Mononuclear cell (primary cell): ENCODE results near the gene SCO2. TPM values are rescaled to one million over a fixed set of nuclear protein-coding genes. Genes with fewer than 3 reads are reported as not detected.

Experiments
- H3K27me3 ChIP-seq: 2 replicates; pipeline ENCODE4 v1.6.0; 2011; ENCODE audit warnings: low read length, control low read depth; ENCODE audit not compliant: insufficient read depth
- H3K4me1 ChIP-seq: 2 replicates; pipeline ENCODE4 v1.5.1; 2011; ENCODE audit warnings: mild to moderate bottlenecking, low read length, control low read depth; ENCODE audit not compliant: insufficient read depth
- H3K4me3 ChIP-seq: 2 replicates; pipeline ENCODE4 v1.5.1; 2011; ENCODE audit warnings: mild to moderate bottlenecking, low read length, moderate library complexity
- H3K9me3 ChIP-seq: 2 replicates; pipeline ENCODE4 v1.5.1; 2011; ENCODE audit warnings: low read depth, mild to moderate bottlenecking, control low read depth, low read length
- total RNA-seq: library from RNA; depleted of rRNA; stranded (reverse); fragments of >200 nt; gene quantifications from one replicate; pipeline ENCODE4 v1.2.3, GENCODE V29; 2012

Gene SCO2
- total RNA-seq, 1 donor: 33.8 TPM

GRCh38 chr22:50488886-50489285 lies 36.5 kb downstream of the SCO2 start:
- H3K4me1 ChIP-seq: peaks cover 7% of the 10 kb centered on the region
- H3K9me3 ChIP-seq: no peaks in the 10 kb centered on the region
- H3K27me3 ChIP-seq: no peaks in the 10 kb centered on the region
- H3K4me3 ChIP-seq: no peak overlapping the region

GRCh38 chr22:50488006-50488677 lies 37.3 kb downstream of the SCO2 start:
- H3K4me3 ChIP-seq: no peak overlapping the region
- H3K9me3 ChIP-seq: no peaks in the 10 kb centered on the region

GRCh38 chr22:50487290-50488005 lies 38.0 kb downstream of the SCO2 start:
- Histone ChIP-seq H3K4me3 (no peak overlapping the region), H3K27me3 (no peaks in the 10 kb centered on the region), H3K4me1 (peaks cover 7% of the 10 kb centered on the region), H3K9me3 (no peaks in the 10 kb centered on the region)

More at GRCh38 chr22:50488006-50488677, 37.3 kb downstream of the SCO2 start:
- H3K4me1 ChIP-seq: peaks cover 7% of the 10 kb centered on the region
- H3K27me3 ChIP-seq: no peaks in the 10 kb centered on the region

- Histone ChIP-seq H3K9me3 (no peaks in the 10 kb centered on the region), H3K4me1 (peaks cover 15% of the 10 kb centered on the region), H3K27me3 (peaks cover 3% of the 10 kb centered on the region), H3K4me3 (no peak within 1 kb of the TSS)
These were observed 38.7 kb downstream of the SCO2 start, which contains the start of gene MIOX for GRCh38 chr22:50486561-50487289. Gene MIOX, plus strand, starts transcription at chr22:50486859. Its CDS starts 39 bp downstream, at chr22:50486898.

- H3K27me3 ChIP-seq: peaks cover 3% of the 10 kb centered on the region
- no peaks in the 10 kb centered on the region for H3K9me3 ChIP-seq
- H3K4me1 ChIP-seq: peaks cover 12% of the 10 kb centered on the region
- no peak overlapping the region for H3K4me3 ChIP-seq
These were observed 39.9 kb downstream of the SCO2 start for GRCh38 chr22:50485221-50486131.

- no peak overlapping the region for H3K4me3 ChIP-seq
- peaks cover 12% of the 10 kb centered on the region for H3K4me1 ChIP-seq
- H3K27me3 ChIP-seq: peaks cover 11% of the 10 kb centered on the region
- no peaks in the 10 kb centered on the region for H3K9me3 ChIP-seq
These were observed 41.2 kb downstream of the SCO2 start for GRCh38 chr22:50483977-50484853.

GRCh38 chr22:50483556-50483955 lies 41.8 kb downstream of the SCO2 start:
- H3K4me1 ChIP-seq: peaks cover 12% of the 10 kb centered on the region

GRCh38 chr22:50483106-50483505 lies 42.3 kb downstream of the SCO2 start:
- H3K9me3 ChIP-seq: no peaks in the 10 kb centered on the region
- peaks cover 12% of the 10 kb centered on the region for H3K4me1 ChIP-seq
- peaks cover 11% of the 10 kb centered on the region for H3K27me3 ChIP-seq
- no peak overlapping the region for H3K4me3 ChIP-seq

More at GRCh38 chr22:50483556-50483955, 41.8 kb downstream of the SCO2 start:
- H3K4me3 ChIP-seq: no peak overlapping the region
- H3K27me3 ChIP-seq: peaks cover 11% of the 10 kb centered on the region
- H3K9me3 ChIP-seq: no peaks in the 10 kb centered on the region

- Histone ChIP-seq H3K4me3 (no peak overlapping the region), H3K9me3 (no peaks in the 10 kb centered on the region), H3K4me1 (peaks cover 12% of the 10 kb centered on the region), H3K27me3 (peaks cover 11% of the 10 kb centered on the region)
These were observed 43.0 kb downstream of the SCO2 start for GRCh38 chr22:50482107-50483074.

GRCh38 chr22:50481440-50482106 lies 43.8 kb downstream of the SCO2 start, which contains the start of gene ADM2:
Gene ADM2, plus strand, starts transcription at chr22:50481543. Its CDS starts 305 bp downstream, at chr22:50481848.
- Histone ChIP-seq H3K27me3 (peaks cover 11% of the 10 kb centered on the region), H3K9me3 (no peaks in the 10 kb centered on the region), H3K4me1 (peaks cover 12% of the 10 kb centered on the region), H3K4me3 (peak within 1 kb of the TSS; percentile 30)

GRCh38 chr22:50481045-50481439 lies 44.4 kb downstream of the SCO2 start:
- peak overlapping the region; percentile 30 for H3K4me3 ChIP-seq
- no peaks in the 10 kb centered on the region for H3K9me3 ChIP-seq
- peaks cover 12% of the 10 kb centered on the region for H3K4me1 ChIP-seq
- peaks cover 11% of the 10 kb centered on the region for H3K27me3 ChIP-seq

- no peaks in the 10 kb centered on the region for H3K9me3 ChIP-seq
- H3K27me3 ChIP-seq: peaks cover 11% of the 10 kb centered on the region
- H3K4me3 ChIP-seq: no peak overlapping the region
- peaks cover 18% of the 10 kb centered on the region for H3K4me1 ChIP-seq
These were observed 45.7 kb downstream of the SCO2 start for GRCh38 chr22:50479721-50480120.
